Inflammatory macrophage treated with lipopolysaccharide for 1 hour (primary cell): ENCODE results near the gene SETX.

Experiments
- DNase-seq, 2 donors: peaks; one replicate each; pipeline ENCODE4 v3.0.0-alpha.2; 2020 to 2022

The SETX gene

DNA sequence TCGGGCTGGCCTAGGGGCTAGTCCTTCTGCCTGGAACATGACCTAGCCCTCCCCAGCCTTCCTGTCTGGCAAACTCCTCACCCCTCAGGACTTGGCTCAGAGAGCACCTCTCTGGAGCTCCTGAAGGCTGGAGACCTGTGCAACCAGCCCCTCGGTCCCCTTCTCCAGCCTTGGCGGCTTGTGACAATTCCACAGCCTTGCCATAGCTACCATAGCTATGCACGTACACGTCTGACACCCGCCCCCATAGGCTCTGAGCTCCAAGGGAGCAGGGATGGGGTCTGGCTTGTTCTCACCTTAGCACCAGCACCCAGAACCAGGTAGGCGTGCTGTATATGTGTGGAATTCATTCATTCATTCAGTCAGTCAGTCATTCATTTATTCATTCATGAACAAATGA lies 143.2 kb downstream of the SETX start:
- DNase-seq = no peak
